ENCODE results near the gene ELK4. TPM values are rescaled to one million over a fixed set of nuclear protein-coding genes. Genes with fewer than 3 reads are reported as not detected.

The ELK4 gene
- total and polyA plus RNA-seq, 8 donors: 23.6 to 69.9 (median 26.9) TPM

- Histone ChIP-seq H3K27me3 (no peaks in the 10 kb centered on the region), H3K27ac (peak overlapping the region; percentile 24 to 55), H3K9me3 (no peaks in the 10 kb centered on the region), H3K4me1 (peaks cover 13 to 17% of the 10 kb centered on the region in 2 donors), H3K4me3 (no peak overlapping the region), H3K36me3 (peaks cover 0 to 16% of the 10 kb centered on the region in 2 donors)
- TF ChIP-seq, protein P1, sequence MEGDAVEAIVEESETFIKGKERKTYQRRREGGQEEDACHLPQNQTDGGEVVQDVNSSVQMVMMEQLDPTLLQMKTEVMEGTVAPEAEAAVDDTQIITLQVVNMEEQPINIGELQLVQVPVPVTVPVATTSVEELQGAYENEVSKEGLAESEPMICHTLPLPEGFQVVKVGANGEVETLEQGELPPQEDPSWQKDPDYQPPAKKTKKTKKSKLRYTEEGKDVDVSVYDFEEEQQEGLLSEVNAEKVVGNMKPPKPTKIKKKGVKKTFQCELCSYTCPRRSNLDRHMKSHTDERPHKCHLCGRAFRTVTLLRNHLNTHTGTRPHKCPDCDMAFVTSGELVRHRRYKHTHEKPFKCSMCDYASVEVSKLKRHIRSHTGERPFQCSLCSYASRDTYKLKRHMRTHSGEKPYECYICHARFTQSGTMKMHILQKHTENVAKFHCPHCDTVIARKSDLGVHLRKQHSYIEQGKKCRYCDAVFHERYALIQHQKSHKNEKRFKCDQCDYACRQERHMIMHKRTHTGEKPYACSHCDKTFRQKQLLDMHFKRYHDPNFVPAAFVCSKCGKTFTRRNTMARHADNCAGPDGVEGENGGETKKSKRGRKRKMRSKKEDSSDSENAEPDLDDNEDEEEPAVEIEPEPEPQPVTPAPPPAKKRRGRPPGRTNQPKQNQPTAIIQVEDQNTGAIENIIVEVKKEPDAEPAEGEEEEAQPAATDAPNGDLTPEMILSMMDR (IDR thresholded peaks at IDR 0.05): no peak
- intact Hi-C loops (cut with DNase I): no loop called here
- ATAC-seq (peak; percentile 84), DNase-seq (peak in 3 of 4 donors; percentile 62 to 96 (median 89))
These were observed 32.8 kb downstream of the ELK4 start for GRCh38 chr1:205598841-205599668.

DNA sequence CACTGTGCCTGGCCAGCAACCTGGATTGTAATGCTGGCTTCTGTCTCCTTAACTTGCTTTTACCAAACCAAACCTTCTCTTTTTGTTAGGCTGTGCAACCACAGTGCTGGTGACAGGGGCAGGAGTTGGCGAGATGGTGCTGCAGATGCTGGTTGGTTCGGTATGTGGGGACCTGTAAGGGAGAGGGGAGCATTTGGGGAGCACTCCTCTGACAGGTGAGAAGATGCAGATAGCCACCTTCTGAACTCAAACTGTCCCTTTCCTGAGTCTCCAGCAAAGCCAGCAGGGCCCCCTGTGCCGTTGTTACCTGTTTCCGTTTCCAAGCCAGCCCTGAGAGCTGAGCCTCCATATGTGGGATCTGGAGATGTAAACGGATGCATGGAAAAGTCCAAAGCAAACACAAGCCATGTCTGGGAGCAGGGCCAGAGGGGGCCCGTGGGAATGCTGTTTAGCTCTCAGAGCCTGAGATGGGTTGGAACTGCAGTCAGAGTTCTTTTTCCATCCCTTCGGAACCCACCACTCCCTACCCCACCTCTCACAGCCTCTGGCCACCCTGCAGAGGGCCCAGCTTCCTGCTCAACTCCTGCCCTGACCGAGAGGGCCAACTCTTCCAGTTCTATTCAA, 34.0 kb downstream of the ELK4 start:
- DNase-seq (peak in 1 of 4 donors; percentile 56), ATAC-seq (no peak)
- no peaks in the 10 kb centered on the region for H3K9me3 ChIP-seq
- peaks cover 13 to 23% of the 10 kb centered on the region in 2 donors for H3K4me1 ChIP-seq
- no peaks in the 10 kb centered on the region for H3K27me3 ChIP-seq
- intact Hi-C loops (cut with DNase I): no loop called here
- H3K36me3 ChIP-seq: peaks cover 0 to 16% of the 10 kb centered on the region in 2 donors
- H3K4me3 ChIP-seq: no peak overlapping the region
- H3K27ac ChIP-seq: no peak overlapping the region
- TF ChIP-seq, protein P1 (IDR thresholded peaks at IDR 0.05): no peak

- no peaks in the 10 kb centered on the region for H3K9me3 ChIP-seq
- ATAC-seq (no peak), DNase-seq (no peak)
- H3K27ac ChIP-seq: no peak overlapping the region
- TF ChIP-seq, protein P1 (IDR thresholded peaks at IDR 0.05): no peak
- peaks cover 13 to 31% of the 10 kb centered on the region in 2 donors for H3K4me1 ChIP-seq
- peaks cover 0 to 10% of the 10 kb centered on the region in 2 donors for H3K36me3 ChIP-seq
- H3K27me3 ChIP-seq: no peaks in the 10 kb centered on the region
- no peak overlapping the region for H3K4me3 ChIP-seq
- intact Hi-C loops (cut with DNase I): no loop called here
These were observed 34.9 kb downstream of the ELK4 start for GRCh38 chr1:205596876-205597275.

DNA sequence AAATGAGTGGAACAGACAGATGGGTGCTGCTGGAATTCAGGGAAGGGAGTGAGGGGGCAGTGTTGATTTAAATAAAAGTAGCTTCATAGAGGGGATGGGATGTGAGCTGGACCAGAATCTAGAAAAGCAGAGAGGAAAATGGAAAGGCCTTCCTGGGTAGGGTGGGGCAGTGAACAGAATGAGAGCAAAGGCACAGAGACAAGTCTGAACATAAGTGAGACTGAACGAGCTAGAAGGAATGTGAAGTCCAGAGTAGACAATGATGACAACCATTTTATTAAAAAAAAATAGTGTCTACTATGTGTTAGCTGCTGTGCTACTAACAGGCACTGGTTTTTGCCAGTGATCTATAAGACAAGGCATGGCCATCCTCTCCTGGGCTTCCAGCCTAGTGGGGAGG, 36.0 kb downstream of the ELK4 start:
- Histone ChIP-seq H3K4me3 (no peak overlapping the region), H3K36me3 (peaks cover 0 to 10% of the 10 kb centered on the region in 2 donors), H3K4me1 (peaks cover 13 to 37% of the 10 kb centered on the region in 2 donors), H3K9me3 (no peaks in the 10 kb centered on the region), H3K27ac (no peak overlapping the region), H3K27me3 (no peaks in the 10 kb centered on the region)
- ATAC-seq: no peak
- intact Hi-C loops (cut with DNase I): no loop called here
- DNase-seq: no peak
- TF ChIP-seq, protein P1 (IDR thresholded peaks at IDR 0.05): no peak

- TF ChIP-seq, protein P1 (IDR thresholded peaks at IDR 0.05): no peak
- Histone ChIP-seq H3K36me3 (peaks cover 0 to 10% of the 10 kb centered on the region in 2 donors), H3K9me3 (no peaks in the 10 kb centered on the region), H3K4me1 (peaks cover 13 to 37% of the 10 kb centered on the region in 2 donors), H3K4me3 (no peak overlapping the region), H3K27me3 (no peaks in the 10 kb centered on the region), H3K27ac (no peak overlapping the region)
- no peak for ATAC-seq
- no peak for DNase-seq
- intact Hi-C loops (cut with DNase I): no loop called here
These were observed 36.4 kb downstream of the ELK4 start for GRCh38 chr1:205595435-205595834.

Data from left lung (tissue), 10 donors.